Naive thymus-derived CD4-positive, alpha-beta T cell (primary cell): ENCODE measurements around the gene CCDC186. TPM values are rescaled to one million over a fixed set of nuclear protein-coding genes. Genes with fewer than 3 reads are reported as not detected.

Experiments
- ATAC-seq: fragments of 150-1000 bp; cut with Tn5 transposase; 2 replicates; pipeline ENCODE4 v1.10.0; 2021; ENCODE audit warnings: mild to moderate bottlenecking, moderate library complexity
- CTCF ChIA-PET: fragments of 350-600 bp; sonication (Branson Sonifier 250); formaldehyde crosslinking; loops from one replicate; lab custom pipeline; 2021; ENCODE audit warnings: antibody characterized with exemption; lab: Charles Lee
- POLR2A ChIA-PET: fragments of 350-600 bp; sonication (Branson Sonifier 250); formaldehyde crosslinking; loops from one replicate; lab custom pipeline; 2021; ENCODE audit warnings: antibody characterized with exemption, inconsistent platforms; lab: Charles Lee
- DNase-seq, 9 donors: peaks; one replicate each; pipeline versions ENCODE4 v3.0.0 to v3.0.0-alpha.2; 2020 to 2022; ENCODE audit warnings: mixed read lengths in 1 of 9
- H3K27ac ChIP-seq: one replicate; pipeline ENCODE4 v1.7.0; 2013; ENCODE audit warnings: mild to moderate bottlenecking, low read depth, low read length, moderate library complexity
- H3K27me3 ChIP-seq, 2 donors: one replicate each; pipeline ENCODE4 v1.7.0; 2013; ENCODE audit warnings: low read length in 2 of 2, mild to moderate bottlenecking in 2 of 2, moderate library complexity in 2 of 2; ENCODE audit not compliant: control insufficient read depth in 2 of 2, insufficient read depth in 2 of 2
- H3K36me3 ChIP-seq, 3 experiments: 1 replicate in 2 of 3; 2 replicates in 1 of 3; pipeline ENCODE4 v1.7.0; 2013; ENCODE audit warnings: low read length in 3 of 3, mild to moderate bottlenecking in 3 of 3, moderate library complexity in 1 of 3; ENCODE audit not compliant: insufficient read depth in 3 of 3, control insufficient read depth in 2 of 3
- H3K4me1 ChIP-seq, 2 donors: one replicate each; pipeline ENCODE4 v1.7.0; 2013; ENCODE audit warnings: low read length in 2 of 2, mild to moderate bottlenecking in 2 of 2, moderate library complexity in 1 of 2; ENCODE audit not compliant: control insufficient read depth in 2 of 2, insufficient read depth in 2 of 2
- H3K4me3 ChIP-seq: 2 replicates; pipeline ENCODE4 v1.7.0; 2013; ENCODE audit warnings: mild to moderate bottlenecking, low read length
- H3K9me3 ChIP-seq, 3 experiments: 1 replicate in 2 of 3; 2 replicates in 1 of 3; pipeline ENCODE4 v1.7.0; 2013; ENCODE audit warnings: low read length in 3 of 3; ENCODE audit not compliant: control insufficient read depth in 2 of 3
- H3K27ac Mint-ChIP-seq, 9 donors: one replicate each; pipeline ENCODE4 v1.8.0; 2020 to 2022; ENCODE audit warnings: mixed read lengths in 9 of 9, mild to moderate bottlenecking in 8 of 9, moderate library complexity in 5 of 9, inconsistent platforms in 2 of 9
- H3K27me3 Mint-ChIP-seq, 5 donors: one replicate each; pipeline ENCODE4 v1.8.0; 2021 to 2022; ENCODE audit warnings: mixed read lengths in 5 of 5, mild to moderate bottlenecking in 1 of 5
- H3K36me3 Mint-ChIP-seq, 5 donors: one replicate each; pipeline ENCODE4 v1.8.0; 2020 to 2022; ENCODE audit warnings: mixed read lengths in 5 of 5, mild to moderate bottlenecking in 3 of 5, inconsistent platforms in 1 of 5
- H3K4me1 Mint-ChIP-seq, 7 donors: one replicate each; pipeline ENCODE4 v1.8.0; 2020 to 2022; ENCODE audit warnings: mixed read lengths in 7 of 7, mild to moderate bottlenecking in 3 of 7, inconsistent platforms in 1 of 7
- H3K4me3 Mint-ChIP-seq, 10 donors: one replicate each; pipeline ENCODE4 v1.8.0; 2020 to 2022; ENCODE audit warnings: mild to moderate bottlenecking in 10 of 10, mixed read lengths in 10 of 10, moderate library complexity in 6 of 10, inconsistent platforms in 2 of 10
- H3K9me3 Mint-ChIP-seq, 11 donors: one replicate each; pipeline ENCODE4 v1.8.0; 2020 to 2022; ENCODE audit warnings: mixed read lengths in 11 of 11, mild to moderate bottlenecking in 4 of 11, inconsistent platforms in 1 of 11, moderate library complexity in 1 of 11
- intact Hi-C, 2 donors: fragments of 100-400 bp; cut with micrococcal nuclease; formaldehyde crosslinking; loops; one replicate each; pipeline ENCODE4 v1.15.1; 2023
- polyA plus RNA-seq, 2 donors: library from polyadenylated mRNA; unstranded; fragments of 300-500 nt; fragmentation: Illumina TruSeq; gene quantifications; one replicate each; pipeline ENCODE4 v1.2.3, GENCODE V29; 2021
- total RNA-seq, 6 experiments: library from RNA in 5 of 6; stranded (reverse) in 5 of 6; gene quantifications; 1 replicate in 5 of 6; 2 replicates in 1 of 6; pipeline ENCODE4 v1.2.3 and lab custom pipeline; 2021 to 2026

CCDC186 gene
- total and polyA plus RNA-seq, 7 experiments from 2014 or later: 18.6 to 42.9 (median 33.2) TPM

DNA sequence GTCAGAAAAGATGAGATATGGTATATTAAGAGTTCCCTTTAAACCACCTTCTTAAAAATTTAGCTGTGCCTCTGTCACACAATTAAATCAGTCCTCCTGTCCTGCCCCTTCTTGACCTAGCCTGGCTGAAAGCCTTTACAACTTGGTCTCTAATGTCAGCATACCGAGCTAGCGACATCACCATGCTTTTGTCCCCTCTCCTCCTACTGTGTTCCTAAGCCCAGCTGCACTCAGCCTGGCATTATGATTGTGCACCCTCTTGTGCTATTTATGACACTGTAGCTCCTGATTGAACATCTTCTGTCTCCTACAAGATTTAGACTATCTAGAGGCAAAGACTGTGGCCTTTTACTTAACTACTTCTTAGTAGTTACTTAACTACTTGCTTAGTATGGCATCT, 34.3 kb upstream of the CCDC186 start:
- Mint-ChIP-seq H3K36me3 (no peaks in the 10 kb centered on the region), H3K27me3 (peaks cover 0 to 30% (median 10%) of the 10 kb centered on the region in 5 donors), H3K4me1 (no peaks in the 10 kb centered on the region), H3K27ac (no peak overlapping the region), H3K4me3 (no peak overlapping the region), H3K9me3 (no peaks in the 10 kb centered on the region)
- Histone ChIP-seq H3K36me3 (no peaks in the 10 kb centered on the region), H3K4me3 (no peak overlapping the region), H3K27me3 (no peaks in the 10 kb centered on the region), H3K9me3 (no peaks in the 10 kb centered on the region), H3K4me1 (no peaks in the 10 kb centered on the region), H3K27ac (no peak overlapping the region)
- DNase-seq (no peak), ATAC-seq (no peak)
- CTCF ChIA-PET: no interaction called here
- intact Hi-C loops: no loop called here
- POLR2A ChIA-PET: no interaction called here

DNA sequence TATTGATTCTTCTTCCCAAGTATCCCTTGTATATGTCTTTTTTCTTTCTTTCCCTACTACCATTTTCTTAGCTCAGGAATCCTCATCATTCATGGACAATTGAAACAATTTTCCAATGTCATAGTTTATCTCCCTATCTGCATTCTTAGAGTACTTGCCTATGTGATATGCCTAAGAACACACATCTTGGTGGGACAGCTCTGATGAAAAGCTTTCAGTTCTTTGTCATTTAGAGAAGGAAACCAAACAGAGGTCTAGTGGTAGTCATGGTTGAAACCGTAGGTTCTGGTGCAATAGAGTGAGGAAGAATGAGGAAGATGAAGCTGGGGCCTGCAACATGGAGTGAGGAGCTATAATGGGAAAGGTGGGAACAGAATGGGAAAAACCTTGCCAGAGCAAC, 33.3 kb upstream of the CCDC186 start:
- no peaks in the 10 kb centered on the region for H3K9me3 ChIP-seq

DNA sequence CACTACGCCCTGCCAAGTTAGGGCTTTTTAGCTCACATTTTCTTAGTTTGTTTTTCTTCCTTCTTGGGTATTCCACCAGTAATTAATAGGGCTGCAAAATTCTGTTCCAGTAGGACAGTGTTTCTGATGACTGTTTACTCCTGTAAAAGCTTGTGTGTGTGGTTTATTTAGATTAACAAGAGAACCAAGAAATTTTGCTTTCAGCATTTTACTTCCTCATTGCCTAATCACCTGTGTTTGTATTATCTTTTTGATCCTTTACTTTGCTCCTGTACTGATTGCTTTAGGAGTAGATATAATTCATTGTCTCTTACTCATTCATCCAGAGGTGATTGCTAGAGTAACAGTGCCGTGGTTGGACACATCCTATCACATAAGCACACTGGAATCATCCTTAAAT, 32.9 kb upstream of the CCDC186 start:
- DNase-seq: no peak
- Histone ChIP-seq H3K4me3 (no peak overlapping the region), H3K36me3 (no peaks in the 10 kb centered on the region), H3K4me1 (no peaks in the 10 kb centered on the region), H3K27ac (no peak overlapping the region), H3K9me3 (no peaks in the 10 kb centered on the region), H3K27me3 (no peaks in the 10 kb centered on the region)
- H3K36me3 Mint-ChIP-seq: no peaks in the 10 kb centered on the region
- no peaks in the 10 kb centered on the region for H3K4me1 Mint-ChIP-seq
- POLR2A ChIA-PET: no interaction called here
- CTCF ChIA-PET: interaction anchor here (0.7 kb wide), 1 partner anchor 391 kb away, joined by 3 read pairs; no protein-coding TSS in a partner anchor
- intact Hi-C loops: no loop called here
- ATAC-seq: no peak
- H3K27me3 Mint-ChIP-seq: peaks cover 0 to 39% (median 13%) of the 10 kb centered on the region in 5 donors
- H3K27ac Mint-ChIP-seq: no peak overlapping the region
- no peaks in the 10 kb centered on the region for H3K9me3 Mint-ChIP-seq
- no peak overlapping the region for H3K4me3 Mint-ChIP-seq

More for the DNA sequence above, 33.3 kb upstream of the CCDC186 start:
- Histone ChIP-seq H3K36me3 (no peaks in the 10 kb centered on the region), H3K27ac (no peak overlapping the region), H3K4me3 (no peak overlapping the region), H3K4me1 (no peaks in the 10 kb centered on the region), H3K27me3 (no peaks in the 10 kb centered on the region)
- Mint-ChIP-seq H3K27me3 (peaks cover 0 to 39% (median 13%) of the 10 kb centered on the region in 5 donors), H3K4me1 (no peaks in the 10 kb centered on the region), H3K36me3 (no peaks in the 10 kb centered on the region), H3K4me3 (no peak overlapping the region), H3K9me3 (no peaks in the 10 kb centered on the region), H3K27ac (no peak overlapping the region)
- intact Hi-C loops: no loop called here
- DNase-seq: no peak
- no peak for ATAC-seq
- ChIA-PET POLR2A (no interaction called here), CTCF (no interaction called here)

DNA sequence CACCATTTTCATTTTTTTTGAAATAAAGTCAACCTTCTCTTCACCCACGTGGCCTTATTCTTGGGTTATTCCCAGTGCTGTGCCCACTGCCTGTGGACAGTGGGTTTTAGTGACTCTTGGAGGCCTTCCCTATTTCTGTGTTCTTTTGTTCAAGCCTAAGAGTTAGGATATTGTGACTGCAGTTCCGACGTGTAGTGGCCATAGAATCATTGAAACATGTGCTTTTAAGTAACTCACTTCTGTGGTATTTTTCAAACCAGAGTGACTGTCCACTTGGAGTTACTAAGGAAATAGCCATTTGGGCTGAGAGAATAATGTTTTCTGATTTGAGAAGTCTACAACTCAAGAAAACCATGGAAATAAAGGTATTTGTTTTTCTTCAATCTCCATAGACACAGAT, 28.8 kb upstream of the CCDC186 start:
- Histone ChIP-seq H3K27me3 (no peaks in the 10 kb centered on the region), H3K27ac (no peak overlapping the region), H3K36me3 (no peaks in the 10 kb centered on the region), H3K4me1 (no peaks in the 10 kb centered on the region), H3K4me3 (no peak overlapping the region), H3K9me3 (no peaks in the 10 kb centered on the region)
- Mint-ChIP-seq H3K27ac (no peak overlapping the region), H3K4me3 (no peak overlapping the region), H3K9me3 (no peaks in the 10 kb centered on the region), H3K36me3 (no peaks in the 10 kb centered on the region), H3K4me1 (no peaks in the 10 kb centered on the region), H3K27me3 (peaks cover 23 to 57% (median 35%) of the 10 kb centered on the region in 5 donors)
- CTCF ChIA-PET: no interaction called here
- no peak for ATAC-seq
- no peak for DNase-seq
- intact Hi-C loops: no loop called here
- POLR2A ChIA-PET: no interaction called here

DNA sequence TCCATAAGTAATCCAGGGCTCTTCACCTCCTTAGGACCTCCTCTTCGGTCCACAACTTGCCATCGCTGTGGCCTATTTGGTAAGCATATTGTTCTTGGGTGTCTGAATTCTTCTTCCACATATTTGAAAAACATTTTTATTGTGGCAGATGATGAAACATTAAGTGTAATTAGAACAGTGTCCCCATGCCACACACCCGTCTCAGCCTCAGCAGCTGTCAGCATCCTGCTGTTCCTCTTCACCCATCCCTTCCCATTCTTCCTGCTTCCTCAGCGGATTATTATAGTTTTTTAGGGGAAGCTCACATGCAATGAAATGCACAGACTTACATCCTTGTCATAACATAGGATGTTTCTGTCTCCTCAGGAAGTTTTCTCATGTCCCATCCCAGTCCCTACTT, 25.2 kb upstream of the CCDC186 start:
- no peak overlapping the region for H3K4me3 ChIP-seq
- no peak overlapping the region for H3K27ac ChIP-seq
- Mint-ChIP-seq H3K9me3 (peaks cover 0 to 2% (median 0%) of the 10 kb centered on the region in 11 donors), H3K27me3 (peaks cover 45 to 78% (median 52%) of the 10 kb centered on the region in 5 donors), H3K27ac (no peak overlapping the region), H3K36me3 (peaks cover 0 to 5% (median 0%) of the 10 kb centered on the region in 5 donors), H3K4me3 (no peak overlapping the region), H3K4me1 (peaks cover 0 to 12% (median 0%) of the 10 kb centered on the region in 7 donors)
- CTCF ChIA-PET: no interaction called here
- POLR2A ChIA-PET: no interaction called here
- H3K27me3 ChIP-seq: no peaks in the 10 kb centered on the region
- H3K9me3 ChIP-seq: no peaks in the 10 kb centered on the region
- intact Hi-C loops: no loop called here
- no peaks in the 10 kb centered on the region for H3K4me1 ChIP-seq
- DNase-seq (no peak), ATAC-seq (no peak)
- no peaks in the 10 kb centered on the region for H3K36me3 ChIP-seq

DNA sequence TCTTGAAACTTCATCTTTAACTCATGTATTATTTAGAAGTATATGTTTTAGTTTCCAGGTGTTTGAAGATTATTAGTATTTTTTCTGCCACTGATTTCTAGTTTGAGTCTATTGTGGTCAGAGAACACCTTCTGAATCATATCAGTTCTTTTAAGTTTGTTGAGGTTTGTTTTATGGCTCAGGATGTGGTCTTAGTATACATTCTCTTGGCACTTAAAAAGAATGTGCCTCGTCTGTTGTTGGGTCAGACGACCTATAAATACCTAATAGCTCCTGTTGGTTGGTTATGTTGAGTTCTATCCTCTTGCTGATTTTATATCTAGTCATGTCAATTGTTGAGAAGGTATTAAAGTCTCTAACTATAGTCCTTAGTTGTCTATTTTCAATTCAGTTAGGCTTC, 21.1 kb upstream of the CCDC186 start:
- no peak for DNase-seq
- Histone ChIP-seq H3K4me1 (no peaks in the 10 kb centered on the region), H3K36me3 (no peaks in the 10 kb centered on the region), H3K9me3 (no peaks in the 10 kb centered on the region), H3K27me3 (no peaks in the 10 kb centered on the region), H3K4me3 (no peak overlapping the region), H3K27ac (no peak overlapping the region)
- Mint-ChIP-seq H3K36me3 (peaks cover 0 to 5% (median 0%) of the 10 kb centered on the region in 5 donors), H3K4me1 (peaks cover 0 to 12% (median 0%) of the 10 kb centered on the region in 7 donors), H3K27ac (no peak overlapping the region), H3K4me3 (no peak overlapping the region), H3K9me3 (peaks cover 0 to 2% (median 0%) of the 10 kb centered on the region in 11 donors), H3K27me3 (peaks cover 22 to 78% (median 46%) of the 10 kb centered on the region in 5 donors)
- intact Hi-C loops: no loop called here
- ATAC-seq: no peak
- ChIA-PET POLR2A (no interaction called here), CTCF (no interaction called here)

DNA sequence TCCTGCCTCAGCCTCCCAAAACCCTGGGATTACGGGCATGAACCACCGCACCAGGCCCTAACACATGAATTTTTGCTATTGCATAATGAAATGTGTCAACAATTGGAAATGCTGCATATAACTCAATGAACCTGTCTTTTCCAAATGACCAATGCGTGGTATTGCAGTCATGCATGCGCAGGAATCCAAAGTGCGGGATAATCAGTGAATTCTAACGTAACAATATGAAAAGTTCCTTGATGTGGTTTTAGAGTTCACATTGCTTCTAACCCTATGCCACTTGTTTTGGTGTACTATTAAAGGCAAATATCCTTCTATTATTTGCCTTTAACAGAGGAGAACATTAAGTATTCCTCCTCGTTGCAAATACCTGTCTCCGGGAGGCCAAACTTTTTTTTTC, 15.7 kb upstream of the CCDC186 start:
- Histone ChIP-seq H3K27ac (no peak overlapping the region), H3K4me1 (no peaks in the 10 kb centered on the region), H3K9me3 (no peaks in the 10 kb centered on the region), H3K4me3 (no peak overlapping the region), H3K27me3 (no peaks in the 10 kb centered on the region), H3K36me3 (no peaks in the 10 kb centered on the region)
- Mint-ChIP-seq H3K4me3 (no peak overlapping the region), H3K4me1 (peaks cover 0 to 1% (median 0%) of the 10 kb centered on the region in 7 donors), H3K27ac (no peak overlapping the region), H3K36me3 (no peaks in the 10 kb centered on the region), H3K27me3 (peaks cover 10 to 60% (median 12%) of the 10 kb centered on the region in 5 donors), H3K9me3 (peaks cover 0 to 2% (median 0%) of the 10 kb centered on the region in 11 donors)
- DNase-seq (no peak), ATAC-seq (no peak)
- POLR2A ChIA-PET: interaction anchor here (0.7 kb wide), 1 partner anchor 11 kb away, joined by 3 read pairs; the partner anchor contains the start of gene TDRD1
- intact Hi-C loops: no loop called here
- CTCF ChIA-PET: no interaction called here
